Posterior vena cava (tissue), 2 donors: ENCODE measurements around the gene PCSK7. TPM values are rescaled to one million over a fixed set of nuclear protein-coding genes. Genes with fewer than 3 reads are reported as not detected.
"Not testable (repeated sequence)": the region's sequence is repeated elsewhere in the genome, so short reads cannot be mapped to it uniquely, and the experiment has no call there.

Experiments used
- DNase-seq: peaks from one replicate; pipeline ENCODE4 v3.0.0-alpha.2; 2020; ENCODE audit warnings: low spot score
- intact Hi-C, 2 donors: fragments of 100-400 bp; cut with DNase I; formaldehyde crosslinking; loops; one replicate each; pipeline versions ENCODE4 v1.14.1 to v1.14.2; 2022 to 2023
- total RNA-seq, 2 donors: library from RNA; stranded (reverse); fragmentation: NEBNext Ultra II Directional; extraction: Animal tissue kit (Norgen Biotek cat#: 25700); gene quantifications; one replicate each; pipeline ENCODE4 v1.2.1, GENCODE V29; 2021
- donor health status: DM: yes; HTN: yes; CAD: no.
- donor health status: DM: yes; HTN: yes; CAD: no.

Gene PCSK7
- total RNA-seq, 2 donors from 2014 or later = 41.9 to 48.6 TPM

DNA sequence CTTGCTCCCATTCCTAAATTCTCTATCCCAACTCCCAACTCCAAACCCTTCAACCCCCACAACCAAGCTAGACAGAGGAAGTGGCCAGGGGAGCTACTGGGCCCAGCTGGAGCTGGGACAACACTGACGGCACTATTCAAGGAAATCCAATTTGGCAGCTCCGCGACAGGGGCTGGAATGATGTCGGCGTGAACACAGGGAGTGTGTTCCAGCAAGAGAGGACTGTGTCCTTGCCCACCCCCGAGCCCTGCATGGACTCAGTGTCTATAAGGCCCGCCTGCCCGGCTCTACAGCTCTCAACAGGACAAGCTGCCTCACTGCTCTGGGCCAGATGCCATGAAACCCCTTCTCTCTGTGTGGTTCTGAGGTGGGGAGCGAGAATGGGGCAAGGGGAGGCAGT, 11.3 kb downstream of the PCSK7 start:
- intact Hi-C loops = loop anchor here in 1 of 2 donors (10.0 kb wide), 1 partner anchor 426 kb away; the partner anchor contains the start of gene APOA5
- DNase-seq = peak; percentile 94

DNA sequence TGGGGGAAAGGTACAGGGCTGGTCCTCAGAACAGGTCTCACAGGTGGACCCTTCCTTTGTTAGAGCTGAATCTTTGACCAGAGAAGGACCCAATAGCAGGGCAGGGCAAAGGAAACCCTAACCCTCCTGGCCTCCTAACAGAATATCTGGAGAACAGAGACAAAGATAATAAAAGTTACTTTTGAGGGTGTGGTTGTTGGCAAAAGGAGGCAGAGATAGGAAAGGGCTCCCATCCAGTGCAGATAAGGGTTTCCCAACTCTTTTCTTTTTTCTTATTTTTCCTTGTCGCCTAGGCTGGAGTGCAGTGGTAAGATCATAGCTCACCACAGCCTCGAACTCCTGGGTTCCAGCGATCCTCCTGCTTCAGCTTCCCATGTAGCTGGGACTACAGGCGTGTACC, 11.9 kb downstream of the PCSK7 start:
- DNase-seq = no peak
- intact Hi-C loops = loop anchor here (2.0 to 10.0 kb wide), 2 partner anchors 37 to 425 kb away; partner anchors contain the start of gene APOA5 (in 1 of the 2)

DNA sequence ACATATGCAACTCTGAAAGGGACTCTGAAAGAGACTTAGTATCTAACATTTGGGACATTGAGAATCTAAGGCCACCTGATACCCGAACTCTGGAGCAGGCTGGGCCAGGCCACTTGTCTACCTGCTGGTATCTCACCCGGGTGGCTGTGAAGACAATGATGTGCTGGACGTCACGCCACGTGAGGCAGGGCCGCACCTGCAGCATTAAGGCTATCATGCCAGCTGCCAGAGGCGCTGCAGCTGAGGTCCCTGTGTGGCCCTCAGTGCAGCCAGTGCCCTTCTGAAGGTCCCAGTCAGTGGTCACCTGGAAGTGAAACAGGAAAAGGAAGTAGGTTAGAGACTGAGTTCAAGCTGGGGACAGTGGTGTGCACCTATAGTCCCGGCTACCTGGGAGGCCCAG, 12.4 kb downstream of the PCSK7 start:
- intact Hi-C loops = loop anchor here in 1 of 2 donors (2.0 kb wide), 1 partner anchor 37 kb away; no protein-coding TSS in a partner anchor
- DNase-seq = peak; percentile 76

DNA sequence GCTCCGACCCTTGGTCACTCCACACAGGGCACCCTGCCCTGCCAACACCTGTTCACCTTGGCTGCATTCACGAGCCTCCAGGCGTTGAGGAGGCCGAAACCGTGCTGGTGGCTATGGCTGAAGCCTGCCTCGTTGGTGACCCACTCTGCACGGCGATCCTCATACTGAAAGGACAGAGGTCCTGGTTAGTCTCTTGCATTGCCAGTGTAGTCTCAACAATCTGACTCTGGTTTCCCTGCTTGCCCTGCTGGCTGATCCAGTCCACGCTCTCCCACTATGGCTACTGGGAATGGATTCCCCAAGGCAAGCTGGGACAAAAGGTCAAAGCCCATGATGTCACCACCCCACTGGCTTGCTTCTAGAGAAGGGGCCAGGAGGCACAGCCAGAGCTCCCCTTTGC, 12.9 kb downstream of the PCSK7 start:
- intact Hi-C loops = loop anchor here in 1 of 2 donors (2.0 kb wide), 1 partner anchor 36 kb away; no protein-coding TSS in a partner anchor
- peak; percentile 80 for DNase-seq

DNA sequence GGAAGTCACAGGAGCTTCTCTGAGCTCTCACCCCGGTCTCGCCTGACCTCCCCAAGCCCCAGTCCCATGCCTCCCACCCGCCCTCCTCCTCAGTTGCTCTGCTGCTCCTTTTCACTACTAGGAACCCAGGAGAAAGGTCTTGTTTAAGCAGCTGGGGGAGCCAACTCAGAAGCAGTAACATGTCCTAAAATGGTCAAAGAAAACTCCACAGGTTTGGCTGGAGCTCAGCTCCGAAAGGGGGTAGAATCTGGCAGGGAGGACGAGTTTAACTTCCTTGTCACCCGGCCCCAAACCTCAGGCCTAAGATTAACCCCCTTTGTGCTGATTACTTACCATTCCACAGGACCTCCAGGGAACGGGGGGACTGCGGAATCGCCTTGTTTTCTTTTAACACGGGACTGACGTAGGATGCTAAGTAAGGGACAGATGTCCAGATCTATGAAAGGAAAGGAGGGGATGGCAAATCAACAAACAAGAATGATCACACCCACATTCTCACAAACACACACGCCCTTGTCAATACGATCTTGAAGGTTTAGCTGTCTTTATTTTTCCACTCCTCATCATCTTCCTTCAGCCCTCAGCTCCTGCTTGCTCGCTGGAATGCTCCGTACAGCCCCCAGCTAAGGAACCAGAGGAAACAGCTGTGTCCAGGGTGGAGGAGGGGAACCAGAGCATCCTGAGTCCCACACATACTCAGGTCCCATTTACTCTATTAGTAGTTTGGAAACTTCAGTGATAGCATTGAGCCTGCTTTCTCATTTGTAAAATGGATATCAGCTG, 13.5 kb downstream of the PCSK7 start:
- peak; percentile 82 for DNase-seq
- intact Hi-C loops = loop anchor here in 1 of 2 donors (2.0 kb wide), 1 partner anchor 36 kb away; no protein-coding TSS in a partner anchor

DNA sequence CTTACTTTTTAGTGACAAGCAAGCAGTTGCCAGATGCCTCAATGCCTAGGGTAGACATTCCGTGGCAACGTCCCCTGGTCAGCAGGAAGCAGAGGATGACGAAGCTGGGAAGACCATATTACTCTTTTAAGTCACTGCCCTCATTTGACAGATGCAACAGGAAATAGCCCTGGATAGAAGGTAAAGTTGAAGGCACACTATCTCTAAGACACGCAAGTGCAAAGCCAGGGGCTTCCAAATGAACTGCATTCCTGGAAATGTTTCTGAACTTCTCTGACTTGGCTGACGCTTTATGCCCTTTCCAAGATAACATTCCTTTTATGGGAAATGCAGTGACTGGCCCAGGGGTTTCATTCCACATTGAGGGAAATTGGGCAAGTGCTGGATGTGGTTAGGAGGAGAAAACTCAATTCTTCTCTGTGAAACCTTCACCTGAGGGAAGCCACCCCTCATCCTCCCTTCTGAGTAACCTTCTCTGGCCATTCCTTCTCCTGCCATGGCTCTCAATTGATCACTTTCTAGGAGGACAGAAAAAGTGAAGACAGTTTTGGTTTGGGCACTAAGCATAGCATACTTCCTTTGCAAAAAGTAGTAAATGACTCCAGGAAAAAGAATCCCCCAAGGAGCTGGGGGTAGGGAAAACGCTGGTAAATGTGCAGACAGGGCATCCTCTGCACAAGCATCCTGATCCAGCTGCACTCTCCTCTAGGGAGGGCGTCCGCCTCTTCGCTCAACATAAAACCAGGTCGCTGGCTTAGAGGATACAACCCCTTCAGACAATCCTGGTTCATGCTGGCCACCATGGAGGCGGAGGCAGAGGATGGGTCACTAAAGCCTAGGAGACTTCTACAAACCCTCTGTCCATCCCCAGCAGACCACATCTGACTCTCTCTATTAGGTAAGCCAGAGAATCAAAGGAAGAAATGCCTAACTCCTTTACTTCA, 14.5 kb downstream of the PCSK7 start:
- peak; percentile 78 for DNase-seq
- intact Hi-C loops = loop anchor here in 1 of 2 donors (2.0 kb wide), 1 partner anchor 35 kb away; no protein-coding TSS in a partner anchor

DNA sequence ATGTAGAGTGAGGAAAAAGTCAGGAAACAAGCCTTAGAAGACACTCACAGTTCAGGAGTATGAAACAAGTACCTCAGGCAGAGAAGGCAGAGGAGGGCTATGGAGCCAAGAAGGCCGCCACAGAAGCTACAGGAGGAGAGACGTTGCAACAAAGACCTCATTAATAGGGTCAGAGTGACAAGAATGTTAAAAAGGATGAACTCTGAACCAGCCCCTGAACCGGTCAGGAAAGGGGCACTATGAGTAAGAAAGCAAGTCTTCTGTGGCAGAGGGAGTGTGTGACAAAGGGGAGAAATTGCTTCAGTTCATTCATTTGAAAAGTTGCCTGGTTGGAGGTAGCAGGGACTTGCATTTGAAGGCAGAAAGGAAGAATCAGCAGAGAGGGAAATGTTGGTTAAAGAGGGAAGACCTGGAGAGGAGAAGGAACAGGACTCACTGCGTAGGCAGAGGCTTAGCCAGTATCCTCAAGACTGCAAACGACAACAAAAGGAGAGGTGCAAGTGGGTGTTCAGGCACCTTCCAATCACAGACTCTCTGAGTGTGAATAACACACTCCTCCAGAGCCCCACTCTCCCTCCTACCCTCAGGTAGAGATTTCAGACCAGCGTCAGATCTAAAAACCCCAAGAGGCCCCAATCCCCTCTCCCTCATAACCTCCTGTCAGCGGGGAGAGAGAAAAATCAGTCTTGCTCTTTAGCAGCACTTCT, 17.3 kb downstream of the PCSK7 start:
- intact Hi-C loops = no loop called here

DNA sequence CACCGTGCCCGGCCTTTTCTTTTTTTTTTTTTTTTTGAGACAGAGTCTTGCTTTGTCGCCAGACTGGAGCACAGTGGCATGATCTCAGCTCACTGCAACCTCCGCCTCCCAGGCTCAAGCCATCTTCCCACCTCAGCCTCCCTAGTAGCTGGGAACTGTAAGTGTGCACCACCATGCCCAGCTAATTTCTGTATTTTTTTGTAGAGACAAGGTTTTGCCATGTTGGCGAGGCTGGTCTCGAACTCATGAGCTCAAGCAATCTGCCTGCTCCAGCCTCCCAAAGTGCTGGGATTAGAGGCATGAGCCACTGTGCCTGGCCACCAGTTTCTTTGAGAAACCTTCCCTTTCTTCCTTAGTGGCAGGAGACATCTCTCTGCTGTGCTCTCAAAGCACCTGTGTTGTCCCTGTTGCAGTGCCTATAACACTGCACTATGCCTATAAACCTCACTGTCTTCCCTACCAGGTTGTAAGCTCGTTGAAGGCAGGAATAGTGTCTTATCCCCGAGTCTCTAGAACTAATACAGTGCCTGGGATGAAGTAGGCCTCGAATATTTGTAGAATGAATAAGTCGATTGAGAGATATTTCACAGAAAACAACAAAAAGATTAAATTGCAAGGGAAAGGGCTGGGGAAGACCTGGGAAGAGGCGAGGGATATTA, 19.0 kb downstream of the PCSK7 start:
- intact Hi-C loops = no loop called here

More for the DNA sequence above, 17.3 kb downstream of the PCSK7 start:
- no peak for DNase-seq

DNA sequence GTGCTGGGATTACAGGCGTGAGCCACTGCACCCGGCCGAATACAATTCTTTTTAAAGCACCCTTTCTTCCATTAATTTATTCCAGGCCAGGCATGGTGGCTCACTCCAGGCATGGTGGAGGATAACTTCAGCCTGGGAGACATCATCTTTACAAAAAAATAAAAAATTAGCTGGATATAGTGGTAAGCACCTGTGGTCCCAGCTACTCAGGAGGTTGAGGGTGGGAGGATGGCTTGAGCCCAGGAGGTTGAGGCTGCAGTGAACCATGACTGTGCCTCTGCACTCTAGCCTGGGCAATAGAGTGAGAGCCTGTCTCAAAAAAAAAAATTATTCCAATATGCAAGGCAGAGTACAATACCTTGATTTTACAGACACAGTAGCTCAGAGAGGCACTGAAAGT, 21.3 kb downstream of the PCSK7 start:
- no peak for DNase-seq
- intact Hi-C loops = no loop called here

More for the DNA sequence above, 19.0 kb downstream of the PCSK7 start:
- DNase-seq = no peak

DNA sequence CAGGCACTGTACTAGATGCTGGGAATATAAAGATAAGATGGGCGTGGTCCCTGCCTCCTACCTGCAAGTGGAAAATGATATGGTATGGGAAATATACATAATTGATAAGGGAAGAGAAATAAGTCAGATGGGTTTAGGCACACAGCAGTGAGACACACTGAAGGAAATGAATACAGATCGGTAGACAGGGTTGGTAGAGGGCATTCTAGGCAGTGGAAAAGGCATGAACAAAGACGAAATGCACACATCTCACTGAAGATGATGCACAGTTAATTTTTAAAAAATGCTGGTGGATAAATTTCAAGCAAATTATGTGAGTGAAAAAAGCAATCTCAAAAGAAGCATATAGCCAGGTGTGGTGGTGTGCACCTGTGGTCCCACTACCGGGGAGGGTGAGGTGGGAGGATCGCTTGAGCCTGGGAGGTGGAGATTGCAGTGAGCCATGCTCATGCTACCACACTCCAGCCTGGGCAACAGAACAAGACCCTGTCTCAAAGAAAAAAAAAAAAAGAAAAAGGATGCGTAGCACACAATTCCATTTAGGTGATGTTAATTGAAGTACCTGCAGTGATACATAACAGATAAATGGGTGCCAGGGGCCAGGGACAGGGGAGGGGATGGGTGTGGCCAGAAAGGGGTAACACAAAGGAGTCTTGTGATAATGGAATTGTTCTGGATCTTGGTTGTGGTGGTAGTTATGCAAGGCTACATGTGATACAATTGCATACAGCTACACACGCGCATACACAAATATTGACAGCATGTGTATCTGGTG, 22.3 kb downstream of the PCSK7 start:
- not testable (repeated sequence) for DNase-seq
- intact Hi-C loops = loop anchor here in 1 of 2 donors (5.0 kb wide), 1 partner anchor 77 kb away; no protein-coding TSS in a partner anchor

DNA sequence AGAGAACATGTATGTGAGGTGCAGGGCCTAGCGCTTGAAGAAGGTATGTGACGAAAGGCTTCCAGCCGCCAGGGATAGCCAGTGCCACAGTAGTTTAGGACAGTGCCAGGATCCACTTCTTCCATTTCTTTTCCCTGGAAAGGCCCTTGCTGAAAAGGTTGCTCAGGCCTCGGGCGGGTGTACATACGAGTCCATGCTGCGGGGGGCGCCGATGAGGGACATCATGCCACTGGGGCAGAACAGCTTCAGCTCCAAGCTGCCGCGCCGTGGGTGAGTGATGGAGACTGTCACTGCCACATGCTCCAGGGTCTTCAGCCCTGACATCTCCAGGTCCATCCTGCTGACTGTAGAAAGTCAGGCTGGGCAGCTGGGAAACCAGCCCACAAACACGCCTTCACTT, 23.2 kb downstream of the PCSK7 start:
- intact Hi-C loops = loop anchor here in 1 of 2 donors (5.0 kb wide), 1 partner anchor 76 kb away; no protein-coding TSS in a partner anchor
- not testable (repeated sequence) for DNase-seq

DNA sequence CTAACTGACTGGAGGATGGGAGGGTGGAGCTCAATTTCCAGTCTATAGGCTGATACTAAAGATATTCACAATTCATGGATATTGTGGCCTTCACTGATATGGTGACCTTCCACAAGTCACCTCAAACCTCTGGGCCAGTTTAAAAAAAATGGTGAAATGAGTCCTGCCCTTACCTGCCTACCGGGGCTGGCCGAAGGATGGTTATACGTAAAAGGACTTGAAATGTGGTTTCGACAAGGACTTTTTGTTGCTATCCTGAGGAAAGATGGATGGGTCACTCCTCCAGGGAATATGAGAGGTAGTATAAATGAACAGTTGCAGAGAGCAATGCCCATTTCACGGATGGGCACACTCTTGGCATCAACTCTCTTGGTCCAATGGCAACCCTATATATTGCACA, 24.4 kb downstream of the PCSK7 start:
- intact Hi-C loops = loop anchor here in 1 of 2 donors (5.0 kb wide), 1 partner anchor 75 kb away; no protein-coding TSS in a partner anchor
- not testable (repeated sequence) for DNase-seq

DNA sequence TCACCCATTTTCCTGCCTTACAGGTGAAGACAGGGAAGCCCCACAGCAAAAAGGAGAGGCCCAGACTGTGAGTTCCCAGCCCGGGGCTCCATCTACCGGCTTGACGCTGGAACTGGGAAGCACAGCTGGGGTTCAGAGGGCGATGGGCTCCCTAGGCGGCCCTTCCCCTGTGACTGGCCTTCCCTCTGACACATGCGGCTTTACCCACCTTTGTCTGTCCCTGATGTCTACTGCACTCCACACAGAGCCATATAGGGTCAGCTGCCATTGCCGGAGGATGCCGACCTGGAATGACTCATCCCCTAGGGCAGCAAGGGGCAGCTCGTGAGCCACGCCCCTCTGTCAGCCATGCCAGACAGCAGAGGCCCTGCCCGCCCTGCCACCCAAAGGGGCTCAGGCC, 25.0 kb downstream of the PCSK7 start:
- intact Hi-C loops = loop anchor here in 1 of 2 donors (5.0 kb wide), 1 partner anchor 75 kb away; no protein-coding TSS in a partner anchor
- not testable (repeated sequence) for DNase-seq

DNA sequence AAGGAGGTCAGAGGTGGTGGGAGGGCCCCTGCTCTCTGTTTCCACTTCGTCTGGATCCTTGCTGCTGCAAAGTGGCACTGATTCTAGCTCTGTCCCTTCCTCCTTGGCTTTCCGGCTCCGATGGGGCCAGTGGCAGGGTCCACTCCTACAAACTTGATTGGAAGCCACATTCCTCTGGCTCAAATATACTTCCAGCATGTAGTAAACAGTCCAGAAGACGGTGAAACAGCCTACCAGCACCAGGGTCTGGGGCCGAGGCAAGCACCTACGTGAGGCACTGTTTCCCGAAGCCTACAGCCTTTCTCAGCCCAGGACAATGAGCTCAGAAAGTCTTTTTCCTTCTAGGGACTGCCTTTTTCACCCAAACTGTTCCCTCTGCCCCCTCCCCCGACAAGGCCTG, 25.8 kb downstream of the PCSK7 start:
- intact Hi-C loops = loop anchor here in 1 of 2 donors (5.0 kb wide), 1 partner anchor 74 kb away; no protein-coding TSS in a partner anchor
- DNase-seq = not testable (repeated sequence)

DNA sequence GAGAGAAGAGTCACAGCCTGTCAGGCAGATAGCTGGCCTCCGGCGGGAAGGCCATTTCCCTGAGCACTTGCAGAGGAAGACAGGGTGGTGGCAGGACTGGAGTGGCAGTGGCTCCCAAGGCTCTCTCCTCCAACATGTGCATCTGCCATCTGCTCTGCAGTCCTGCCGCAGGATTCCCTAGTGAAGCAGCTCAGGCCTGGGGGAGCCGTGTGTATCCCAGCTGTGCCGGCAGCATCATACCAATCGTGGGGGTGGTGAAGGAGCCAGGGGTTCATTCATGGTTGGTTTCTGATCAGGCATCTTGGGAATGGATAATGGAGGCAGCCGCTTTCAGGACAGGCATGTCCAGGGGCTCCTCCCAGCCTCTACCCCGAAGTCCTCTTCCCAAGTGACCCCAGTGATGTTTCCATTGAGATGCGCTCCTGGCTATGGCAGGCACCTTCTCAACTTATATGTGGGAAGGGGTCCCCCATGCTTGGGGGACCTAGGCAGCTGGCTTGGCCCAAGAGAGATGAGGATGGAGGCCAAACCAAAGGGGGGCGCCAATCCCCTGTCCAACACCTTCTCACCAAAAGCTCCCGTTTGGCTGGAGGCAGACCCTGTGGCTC, 26.6 kb downstream of the PCSK7 start:
- DNase-seq = no peak
- intact Hi-C loops = loop anchor here in 1 of 2 donors (5.0 kb wide), 1 partner anchor 73 kb away; no protein-coding TSS in a partner anchor

DNA sequence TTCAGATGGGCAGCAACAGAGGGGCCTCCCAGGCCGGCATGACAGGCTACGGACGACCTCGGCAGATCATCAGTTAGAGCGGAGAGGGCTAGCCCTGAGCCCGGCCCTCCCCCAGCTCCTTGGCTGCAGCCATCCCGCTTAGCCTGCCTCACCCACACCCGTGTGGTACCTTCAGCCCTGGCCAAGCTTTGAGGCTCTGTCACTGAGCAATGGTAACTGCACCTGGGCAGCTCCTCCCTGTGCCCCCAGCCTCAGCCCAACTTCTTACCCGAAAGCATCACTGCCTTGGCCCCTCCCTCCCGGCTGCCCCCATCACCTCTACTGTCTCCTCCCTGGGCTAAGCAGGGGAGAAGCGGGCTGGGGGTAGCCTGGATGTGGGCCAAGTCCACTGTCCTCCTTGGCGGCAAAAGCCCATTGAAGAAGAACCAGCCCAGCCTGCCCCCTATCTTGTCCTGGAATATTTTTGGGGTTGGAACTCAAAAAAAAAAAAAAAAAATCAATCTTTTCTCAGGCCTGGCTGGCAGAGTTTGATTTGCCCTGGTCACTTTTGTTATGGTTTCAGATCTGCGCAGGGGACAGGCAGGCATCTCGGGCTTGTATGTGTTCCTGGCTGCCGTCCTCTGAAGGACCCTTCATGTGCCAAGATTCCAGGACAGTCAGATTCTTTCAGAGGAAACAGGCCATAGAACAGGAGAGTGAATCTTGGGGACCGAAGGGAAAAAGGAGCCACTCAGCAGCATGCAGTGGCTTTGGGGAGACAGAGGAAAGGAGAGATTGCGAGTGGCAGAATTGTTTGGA, 27.4 kb downstream of the PCSK7 start:
- no peak for DNase-seq
- intact Hi-C loops = loop anchor here in 1 of 2 donors (5.0 kb wide), 1 partner anchor 72 kb away; no protein-coding TSS in a partner anchor
